Stimulated activated naive CD4-positive, alpha-beta T cell treated with Interleukin-2 at 50 U/mL for 16 hours (primary cell): ENCODE data around the gene CXCR4.

Source experiments
- DNase-seq: peaks from one replicate; lab custom pipeline; 2025; lab: John Stamatoyannopoulos, UW

CXCR4 gene

DNA sequence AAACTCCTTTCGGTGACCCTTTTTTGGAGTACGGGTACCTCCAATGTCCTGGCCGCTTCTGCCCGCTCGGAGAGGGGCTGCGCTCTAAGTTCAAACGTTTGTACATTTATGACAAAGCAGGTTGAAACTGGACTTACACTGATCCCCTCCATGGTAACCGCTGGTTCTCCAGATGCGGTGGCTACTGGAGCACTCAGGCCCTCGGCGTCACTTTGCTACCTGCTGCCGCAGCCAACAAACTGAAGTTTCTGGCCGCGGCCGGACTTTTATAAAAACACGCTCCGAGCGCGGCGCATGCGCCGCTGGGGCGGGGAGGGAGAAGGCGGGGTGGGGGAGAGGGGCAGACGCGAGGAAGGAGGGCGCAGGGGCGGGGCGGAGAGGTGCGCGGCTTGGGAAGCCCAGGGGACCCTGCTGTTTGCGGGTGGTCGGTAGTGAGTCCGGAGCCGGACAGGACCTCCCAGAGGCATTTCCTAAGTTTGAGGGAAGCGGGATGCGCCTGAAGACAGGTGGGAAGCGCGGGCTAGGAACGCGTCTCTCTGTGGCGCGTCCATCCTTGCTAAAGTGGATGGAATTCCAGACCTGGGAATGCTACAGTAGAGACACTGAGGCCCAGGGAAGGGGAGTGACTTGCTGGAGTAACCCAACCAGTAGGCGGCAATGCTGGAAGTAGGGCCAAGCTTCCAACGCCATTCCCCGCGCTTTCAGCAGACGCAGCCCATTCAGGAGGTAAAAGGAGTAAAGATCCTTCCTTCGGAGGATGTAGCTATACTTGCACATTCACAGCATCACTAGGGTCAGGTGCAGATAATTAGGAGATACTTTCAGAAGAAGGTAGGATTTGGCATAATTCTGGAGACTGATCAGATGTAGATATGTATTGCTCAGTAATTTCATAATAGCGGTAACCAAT lies at the start of gene CXCR4:
TSS of gene CXCR4 (minus strand) at position 241 of the 910 bp plus-strand sequence. CDS start at position 152, 89 bp downstream.
- DNase-seq = peak; percentile 80

DNA sequence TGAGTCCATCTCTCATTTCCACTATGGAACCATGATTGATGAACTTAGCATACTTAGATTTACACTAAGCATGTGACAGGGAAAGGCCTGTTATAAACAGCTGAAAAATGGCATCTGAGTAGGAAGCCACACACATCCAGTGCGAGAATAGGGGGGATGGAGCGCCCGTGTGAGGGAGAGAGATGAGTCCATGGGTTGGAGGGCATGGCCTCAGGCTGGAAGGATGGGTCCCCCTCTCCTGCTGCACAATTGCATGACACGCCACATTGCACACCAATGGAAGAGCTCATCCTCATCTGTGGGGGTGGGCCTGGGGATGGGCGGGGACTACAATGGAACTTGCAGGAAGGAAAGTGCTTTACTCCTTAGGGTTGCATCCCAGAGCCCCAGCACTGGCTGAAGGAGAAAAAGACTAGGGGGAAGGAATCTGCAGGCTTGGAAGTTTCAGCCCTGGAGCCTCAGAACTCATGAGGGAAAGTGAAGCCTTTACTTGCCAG lies 46.4 kb upstream of the CXCR4 start:
- no peak for DNase-seq

DNA sequence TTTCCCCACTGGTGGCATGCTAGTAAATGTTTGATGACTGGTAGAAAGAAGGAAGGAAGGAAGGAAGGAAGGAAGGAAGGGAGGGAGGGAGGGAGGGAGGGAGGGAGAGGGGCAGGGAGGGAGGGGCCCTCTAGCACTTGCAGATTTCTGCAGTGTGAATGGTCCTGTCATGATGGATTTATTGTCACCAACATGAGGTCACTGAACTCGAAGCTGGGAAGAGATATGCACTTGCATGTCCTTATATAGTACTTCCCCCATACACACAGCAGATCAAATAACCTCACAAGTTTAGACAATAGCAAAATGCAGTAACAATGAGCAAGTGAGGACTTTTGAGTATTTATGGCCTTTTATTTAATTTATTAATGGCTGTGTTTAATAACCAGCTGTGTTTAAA lies 44.5 kb upstream of the CXCR4 start:
- no peak for DNase-seq

DNA sequence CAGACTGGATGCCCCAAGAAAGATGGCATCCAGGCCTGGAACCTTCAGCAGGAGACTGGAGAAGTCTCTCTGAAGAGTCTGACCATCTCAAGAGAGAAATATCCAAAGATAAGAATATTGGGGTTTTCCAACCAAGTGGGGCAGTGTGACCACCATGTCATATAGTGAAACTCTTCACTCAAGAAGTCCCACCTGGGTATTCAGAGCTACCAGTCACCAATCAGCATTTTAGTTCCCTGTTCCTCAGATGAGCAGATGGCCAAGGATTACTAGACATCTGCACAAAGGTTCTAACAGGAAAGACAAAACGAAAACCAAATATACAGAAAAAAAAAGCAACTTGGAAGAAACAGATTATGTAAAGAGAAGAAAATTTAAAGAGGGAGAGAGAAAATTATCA lies 38.5 kb upstream of the CXCR4 start:
- no peak for DNase-seq

DNA sequence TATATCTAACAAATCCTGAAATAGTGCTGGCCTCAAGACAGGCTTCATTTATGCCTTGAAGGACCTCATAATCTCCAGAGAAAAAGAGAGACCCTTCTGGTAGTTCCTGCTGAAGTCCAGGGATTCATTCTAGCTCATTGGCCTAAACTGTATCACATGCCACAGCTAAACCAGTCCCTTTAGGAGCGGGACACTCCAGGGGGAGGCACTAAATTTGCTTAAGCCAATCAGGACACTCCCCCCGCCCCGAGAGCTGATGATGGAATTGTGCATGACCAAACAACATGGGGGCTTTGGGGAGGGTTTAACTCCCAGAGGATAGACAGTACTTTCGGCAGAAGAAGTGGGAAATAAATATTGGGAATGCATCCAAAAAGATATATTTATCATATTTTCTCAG lies 36.4 kb upstream of the CXCR4 start:
- no peak for DNase-seq

DNA sequence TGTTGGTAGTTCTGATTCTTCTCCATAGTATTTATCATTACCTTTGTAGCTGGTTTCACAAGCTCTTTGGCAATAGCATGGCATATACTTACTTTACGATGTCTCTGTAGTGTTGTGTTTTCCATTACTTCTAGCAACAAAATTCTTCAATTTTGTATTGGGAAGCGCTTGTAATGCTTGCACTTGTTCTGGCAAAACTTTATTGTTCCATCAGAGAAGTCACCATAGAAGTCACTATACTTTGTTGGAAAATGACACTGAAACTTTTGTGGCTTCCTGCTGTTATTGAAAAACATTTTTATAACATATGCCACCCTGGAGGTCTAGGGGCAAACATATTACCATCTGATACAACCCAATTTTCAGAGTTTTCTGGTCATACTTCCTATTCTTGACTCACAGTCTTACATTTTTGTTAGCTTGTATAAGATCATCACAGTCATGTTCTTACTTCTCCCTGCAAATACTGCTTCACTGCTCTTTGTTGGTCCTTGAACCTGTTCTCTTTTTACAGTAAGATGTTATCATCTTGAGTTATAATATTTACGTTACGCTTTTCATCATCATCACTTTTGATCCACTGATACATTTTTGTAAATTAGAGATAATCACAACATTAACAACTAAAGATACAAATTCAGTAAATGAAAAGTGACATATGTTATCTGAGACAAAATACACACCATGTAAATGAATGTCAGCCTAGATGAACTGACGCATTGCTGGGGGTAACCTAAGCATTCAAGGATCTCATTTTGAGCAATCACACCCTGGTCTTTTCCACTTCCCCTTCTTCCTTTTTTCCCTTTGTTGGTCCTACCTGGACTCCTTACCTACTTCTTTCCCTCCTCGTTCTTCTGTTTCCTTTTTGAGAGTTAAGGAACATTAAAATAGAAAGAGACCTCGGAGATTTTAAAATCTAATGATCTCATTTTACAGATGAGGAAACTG lies 33.3 kb upstream of the CXCR4 start:
- DNase-seq = no peak

DNA sequence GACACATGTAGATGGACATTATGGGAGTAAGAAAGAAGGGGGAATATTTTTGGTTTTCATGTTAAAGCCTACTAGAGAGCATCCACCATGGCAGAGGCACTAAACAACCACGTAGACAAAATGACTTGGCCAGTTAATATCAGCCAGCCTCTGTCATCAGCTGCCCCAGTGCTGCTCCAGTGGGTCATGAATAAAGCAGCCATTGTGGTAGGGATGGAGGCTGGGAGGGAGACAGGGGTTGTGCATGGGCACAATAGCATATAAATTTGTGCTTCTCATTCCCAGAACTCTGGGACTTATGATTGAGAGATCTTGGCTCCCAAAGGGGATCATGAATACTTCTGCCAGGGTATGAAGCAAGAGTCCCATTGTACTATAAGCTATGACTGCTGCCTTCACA lies 31.1 kb upstream of the CXCR4 start:
- DNase-seq = no peak

DNA sequence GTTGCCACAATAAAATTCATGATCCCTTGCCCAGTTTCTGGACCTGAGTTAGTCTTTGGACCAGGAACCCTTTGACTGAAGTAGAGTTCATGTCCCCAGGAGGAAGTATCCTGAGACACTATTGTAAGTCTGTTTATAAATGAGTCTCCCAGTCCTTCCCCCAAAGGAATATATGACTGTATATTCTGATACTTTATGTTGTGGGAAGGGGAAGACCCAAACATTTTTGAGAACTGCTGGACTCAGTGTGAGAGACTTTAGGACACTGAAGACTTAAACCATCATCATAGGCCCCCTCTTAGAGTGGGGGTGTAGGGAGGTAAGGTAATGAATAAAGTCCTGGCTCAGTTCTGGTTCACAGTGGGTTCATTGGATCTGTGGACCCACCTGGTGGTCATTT lies 28.6 kb upstream of the CXCR4 start:
- DNase-seq = no peak

DNA sequence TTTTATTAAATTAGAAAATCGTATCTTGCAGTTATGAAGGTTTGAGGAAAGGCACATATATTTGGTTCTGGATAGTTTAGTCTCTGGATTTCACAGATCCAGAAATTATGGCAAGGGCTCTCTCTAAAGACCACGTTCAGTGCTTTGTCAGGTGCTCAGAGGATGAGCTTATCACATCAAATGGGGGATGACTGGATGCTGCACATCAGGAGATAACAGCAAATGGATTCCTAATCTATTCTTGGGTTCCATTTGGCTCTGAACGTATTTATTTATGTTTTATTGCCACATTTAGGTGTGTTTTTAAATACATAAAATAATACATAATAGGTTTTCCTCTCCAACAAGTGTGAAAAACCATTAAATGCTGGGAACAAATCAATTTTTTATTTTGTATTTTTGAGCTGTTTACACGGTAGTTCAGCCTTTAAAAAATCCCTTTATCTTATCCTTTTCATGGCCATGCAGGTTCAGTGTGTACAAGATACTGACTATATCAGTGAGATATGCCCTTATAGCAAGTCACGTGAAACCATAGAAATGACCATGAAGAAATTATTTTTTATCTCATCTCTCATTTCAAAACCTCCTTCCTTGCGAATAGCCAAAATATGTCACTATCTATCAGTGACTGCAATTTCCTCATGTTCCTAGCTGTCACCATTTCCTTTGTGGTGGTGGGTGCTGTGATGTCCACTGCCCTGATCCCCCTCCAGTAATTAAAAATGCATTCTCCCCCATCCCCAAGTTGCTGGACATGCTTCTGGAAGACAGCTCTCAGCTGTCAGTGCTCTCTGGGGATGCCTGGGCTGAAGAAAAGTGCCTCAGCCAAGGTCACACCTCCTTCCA lies 25.9 kb upstream of the CXCR4 start:
- DNase-seq = no peak

DNA sequence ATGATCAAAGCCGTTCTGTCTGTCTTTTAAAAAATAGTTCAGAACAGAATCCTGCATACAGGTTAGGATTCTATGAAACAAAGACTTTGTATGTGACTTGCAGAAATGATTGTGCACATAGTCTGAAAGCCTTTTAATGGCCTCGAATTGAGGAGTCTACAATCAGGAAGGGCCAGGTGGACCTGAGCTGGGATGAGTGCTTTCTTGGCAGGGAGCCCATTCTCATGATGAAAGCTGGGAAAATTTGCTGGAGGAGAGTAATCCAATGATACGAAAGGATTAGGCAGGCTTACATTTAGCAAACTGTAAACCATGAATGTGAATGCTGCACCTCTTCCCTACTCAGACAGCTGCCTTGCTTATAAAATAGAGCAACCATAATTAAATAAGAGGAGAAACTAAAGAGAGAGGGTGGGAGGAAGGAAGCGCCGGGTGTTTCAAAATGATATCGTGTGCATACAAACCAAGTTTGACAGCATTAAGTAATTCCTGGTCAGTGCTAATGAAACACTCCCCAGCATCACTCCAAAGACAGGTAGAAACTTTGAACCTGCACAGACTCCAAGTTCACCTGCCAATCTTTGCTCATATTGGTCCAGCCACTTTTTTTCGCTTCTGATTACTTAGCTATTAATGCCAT lies 23.7 kb upstream of the CXCR4 start:
- DNase-seq = no peak

DNA sequence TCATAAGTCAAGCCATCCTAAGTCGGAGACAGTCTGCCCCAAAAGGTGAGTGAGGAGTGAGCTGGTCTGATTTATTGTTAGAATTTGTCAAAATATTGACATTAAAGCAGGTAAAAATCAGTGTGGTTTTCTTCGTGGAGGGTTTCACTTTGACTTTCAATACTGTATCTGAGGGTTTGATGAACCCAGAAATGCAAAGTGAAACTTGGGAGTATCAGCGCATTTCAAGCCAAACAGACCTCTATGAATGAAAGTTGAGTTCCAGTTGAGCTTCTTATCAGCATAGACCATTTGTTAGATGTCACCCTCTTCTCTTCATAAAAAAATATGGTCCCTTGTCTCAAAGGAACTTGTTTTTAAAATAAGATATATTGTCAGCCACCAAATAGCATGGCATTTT lies 21.7 kb upstream of the CXCR4 start:
- DNase-seq = no peak

DNA sequence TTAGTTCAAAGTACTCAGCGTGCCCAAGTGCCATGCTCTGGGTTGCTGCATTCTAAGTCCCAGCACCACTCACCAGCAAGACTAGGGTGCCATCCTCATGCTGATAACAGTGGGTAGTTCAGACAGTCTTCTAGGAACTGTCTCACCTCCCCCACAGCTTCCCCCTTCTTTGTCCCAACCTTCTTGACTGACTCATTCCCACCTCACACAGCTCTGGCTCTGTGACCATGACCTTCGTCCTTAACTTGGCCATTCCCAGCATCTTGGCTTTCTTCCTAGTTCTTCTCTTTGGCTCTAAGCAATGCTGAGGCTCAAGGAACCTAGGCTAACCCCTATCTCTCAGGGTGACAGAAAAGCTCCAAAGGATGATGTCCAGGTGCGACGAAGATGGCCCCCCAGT lies 20.0 kb upstream of the CXCR4 start:
- no peak for DNase-seq

DNA sequence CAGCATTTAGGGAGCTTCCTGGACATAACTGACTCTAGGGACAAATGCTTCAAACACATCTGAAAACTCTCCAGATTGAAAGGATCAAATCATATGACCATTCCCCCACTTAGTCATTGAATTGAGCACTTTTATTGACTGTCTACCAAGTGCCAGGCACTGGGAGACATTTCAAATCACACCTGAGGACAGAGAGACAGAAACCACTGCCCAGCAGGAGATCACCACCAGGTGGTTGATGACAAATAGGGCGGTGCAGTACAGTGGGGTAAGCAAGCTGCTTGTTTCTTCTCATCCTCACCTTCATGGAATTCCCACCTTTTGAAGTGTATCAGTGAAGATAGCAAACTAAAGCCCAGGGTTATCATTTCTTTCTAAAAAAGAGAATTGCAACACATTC lies 19.0 kb upstream of the CXCR4 start:
- no peak for DNase-seq

DNA sequence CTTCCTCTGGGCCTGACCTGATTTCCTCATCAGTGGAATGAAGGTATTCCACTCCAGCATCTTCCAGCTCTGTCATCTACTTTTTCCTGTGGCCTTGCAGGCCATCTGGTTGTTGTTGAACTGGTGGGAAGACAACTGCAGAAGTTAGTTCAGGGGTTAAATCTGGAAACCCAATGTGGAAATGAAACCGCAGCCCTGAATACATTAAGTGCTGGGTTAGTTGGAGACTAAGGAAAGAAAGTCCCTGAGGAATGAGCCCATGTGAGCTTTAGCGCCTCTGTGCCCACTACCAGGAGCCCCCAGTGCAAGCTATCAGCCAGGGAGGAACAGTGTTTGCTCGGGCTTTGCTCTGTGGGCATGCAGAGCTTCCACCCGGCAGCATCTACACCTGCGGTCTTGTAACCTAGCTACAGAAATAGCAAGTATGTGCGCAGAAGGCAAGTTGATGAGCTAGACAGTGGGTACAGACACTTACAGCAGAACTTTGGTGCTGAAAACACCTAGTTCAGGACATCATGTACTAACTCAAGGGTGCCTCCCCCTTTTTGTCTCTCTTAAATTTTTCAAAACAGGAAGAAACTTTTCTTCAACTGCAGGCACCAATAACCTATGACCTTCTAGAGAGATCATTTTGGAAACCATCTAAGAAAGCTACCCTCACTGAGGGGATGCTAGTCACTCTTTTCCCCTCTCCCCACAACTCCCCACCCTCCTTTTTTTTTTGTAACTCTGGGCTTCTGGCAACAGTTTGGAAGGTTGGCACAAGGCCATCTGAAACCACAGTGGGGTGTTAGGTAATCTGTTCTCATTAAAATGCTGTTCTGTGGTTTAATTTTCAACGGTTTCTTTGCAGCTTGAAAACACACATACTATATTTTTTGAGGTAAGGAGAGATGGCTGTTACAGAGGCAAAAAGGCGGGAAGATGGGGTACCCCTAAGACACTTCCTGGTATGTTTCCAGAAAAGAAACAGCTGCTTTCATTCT lies 18.3 kb upstream of the CXCR4 start:
- peak; percentile 50 for DNase-seq

DNA sequence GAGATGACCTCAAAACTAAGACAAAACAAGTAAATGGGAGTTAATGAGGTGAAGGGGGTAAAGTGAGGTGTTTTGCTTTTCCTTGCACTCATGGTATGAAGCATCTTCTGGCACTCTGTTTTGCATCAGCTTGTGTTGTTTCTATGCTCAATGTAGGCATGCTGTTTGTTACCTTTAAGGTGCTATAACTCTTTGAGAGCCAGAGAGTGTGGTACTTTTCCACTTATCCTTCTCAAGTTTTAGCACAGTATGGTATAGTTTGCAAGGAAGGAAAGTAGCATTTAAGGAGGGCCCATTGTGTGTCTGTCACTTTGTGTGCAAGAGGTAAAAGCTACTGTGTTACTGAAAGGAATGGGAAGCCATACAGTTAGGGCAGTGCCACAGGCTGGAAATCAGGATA lies 17.5 kb upstream of the CXCR4 start:
- no peak for DNase-seq

DNA sequence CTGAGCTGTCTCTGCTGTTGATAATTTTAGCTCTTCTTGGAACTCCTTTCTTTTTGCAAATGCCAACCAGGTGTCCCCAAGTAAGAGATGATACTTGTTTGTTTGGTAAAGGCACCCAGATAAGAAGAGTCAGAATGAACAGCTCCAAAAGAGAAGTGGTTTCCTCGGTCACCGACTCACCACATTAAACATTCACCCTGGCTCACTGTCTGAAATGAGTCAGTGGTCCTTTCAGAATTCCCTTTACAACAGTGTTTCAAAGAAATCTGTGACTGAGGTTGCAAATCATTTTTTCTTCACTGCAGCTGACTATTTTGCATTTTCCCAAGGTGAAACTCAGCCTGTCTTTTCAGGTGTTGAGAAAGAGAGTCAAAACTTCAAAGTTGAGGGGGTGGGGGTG lies 16.2 kb upstream of the CXCR4 start:
- DNase-seq = peak; percentile 40

DNA sequence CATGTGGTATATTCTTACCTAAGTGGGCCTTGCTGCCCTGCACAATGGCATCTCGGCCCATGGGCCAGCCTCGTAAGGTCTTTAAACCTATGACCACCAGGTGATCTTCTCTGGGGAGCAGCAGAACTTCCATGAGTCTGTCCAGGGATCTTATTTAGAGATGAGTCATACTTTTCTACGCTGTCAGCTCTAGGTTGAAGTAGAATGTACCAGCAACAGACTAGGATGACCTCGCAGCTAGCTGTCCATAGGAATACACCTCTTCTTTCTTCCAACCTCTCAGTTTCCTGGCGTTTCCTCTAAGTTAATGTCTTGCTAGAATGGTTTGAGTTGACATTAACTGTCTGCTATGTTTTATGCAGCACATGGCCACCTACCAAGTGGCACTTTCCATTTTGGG lies 15.6 kb upstream of the CXCR4 start:
- DNase-seq = no peak

DNA sequence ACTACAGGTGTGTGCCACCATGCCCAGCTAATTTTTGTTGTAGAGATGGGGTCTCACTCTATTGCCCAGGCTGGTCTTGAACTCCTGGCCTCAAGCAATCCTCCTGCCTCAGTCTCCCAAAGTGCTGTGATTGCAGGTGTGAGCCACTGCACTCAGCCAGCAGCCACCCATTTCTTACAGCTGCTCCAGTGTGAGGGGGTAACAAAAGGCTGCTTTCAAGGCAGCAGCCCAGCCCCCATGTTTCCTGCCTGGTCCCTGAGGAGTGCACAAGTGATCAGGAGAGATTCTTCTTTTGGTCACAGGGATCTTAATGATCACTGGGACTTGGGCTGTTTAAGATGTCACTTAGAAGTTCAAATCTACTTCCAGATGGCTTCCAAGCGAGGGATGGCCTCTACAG lies 15.2 kb upstream of the CXCR4 start:
- DNase-seq = no peak

DNA sequence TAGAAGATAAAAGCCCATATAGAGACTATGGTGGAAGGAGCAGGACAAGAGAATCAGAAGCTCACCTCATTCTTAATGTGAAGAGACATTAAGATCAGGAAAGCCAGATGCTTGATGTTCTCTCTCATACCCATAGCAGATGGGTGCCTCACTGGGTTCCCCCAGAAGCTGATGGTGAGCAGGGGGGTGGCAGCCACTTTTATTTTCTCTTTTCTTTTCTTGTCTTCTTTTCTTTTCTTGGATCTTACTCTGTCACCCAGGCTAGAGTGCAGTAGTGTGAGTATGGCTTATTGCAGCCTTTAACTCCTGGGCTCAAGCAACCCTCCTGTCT lies 14.8 kb upstream of the CXCR4 start:
- no peak for DNase-seq
